Measurements from ENCODE around the gene NGRN. TPM values are rescaled to one million over a fixed set of nuclear protein-coding genes. Genes with fewer than 3 reads are reported as not detected.

NGRN gene
- total RNA-seq, 1 experiment from 2014 or later: 70.5 TPM

DNA sequence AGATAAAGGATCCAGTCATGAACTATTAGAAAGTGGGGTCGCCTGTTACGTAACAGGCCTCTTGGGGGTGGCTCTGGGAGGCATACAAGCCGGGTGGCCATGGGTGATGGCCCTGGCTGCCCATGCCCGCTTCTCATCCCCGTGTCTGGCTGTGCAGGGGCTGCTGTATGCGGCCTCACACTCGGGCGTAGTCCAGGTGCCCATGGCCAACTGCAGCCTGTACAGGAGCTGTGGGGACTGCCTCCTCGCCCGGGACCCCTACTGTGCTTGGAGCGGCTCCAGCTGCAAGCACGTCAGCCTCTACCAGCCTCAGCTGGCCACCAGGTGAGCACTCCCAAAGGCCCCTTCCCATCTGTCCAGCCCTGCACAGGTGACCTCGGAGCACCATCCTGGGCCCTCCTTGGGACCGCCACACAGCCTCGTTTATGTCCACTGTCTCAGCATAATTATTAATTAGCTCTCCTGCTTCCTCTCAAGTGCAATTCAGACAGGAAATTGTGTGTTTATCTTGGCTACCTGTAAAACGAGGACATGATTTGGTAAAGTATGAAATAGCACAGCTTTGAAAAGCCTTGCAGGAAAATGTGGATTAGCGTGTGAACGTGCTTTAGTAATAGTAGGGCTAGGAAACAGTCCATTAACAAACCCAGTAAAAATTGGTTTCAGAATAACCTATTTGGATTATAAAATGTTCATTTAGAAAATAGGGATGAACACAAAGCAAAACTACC lies 39.8 kb upstream of the NGRN start:
- ChIA-PET POLR2A (interaction anchor here (0.6 to 0.9 kb wide), 2 partner anchors 82 to 1150 kb away, joined by 3 to 4 read pairs; no protein-coding TSS in a partner anchor), CTCF (interaction anchor here (0.6 to 0.7 kb wide), 2 partner anchors 82 to 351 kb away, joined by 3 read pairs; no protein-coding TSS in a partner anchor)
- H3K36me3 Mint-ChIP-seq (ENCODE audit: insufficient read depth, unreplicated experiment): peaks cover 88% of the 10 kb centered on the region
- DNase-seq (ENCODE audit: unreplicated experiment): no peak
- no peaks in the 10 kb centered on the region for H3K27me3 Mint-ChIP-seq (ENCODE audit: insufficient read depth, unreplicated experiment)
- H3K4me3 Mint-ChIP-seq (ENCODE audit: unreplicated experiment): no peak overlapping the region
- no peaks in the 10 kb centered on the region for H3K9me3 Mint-ChIP-seq (ENCODE audit: unreplicated experiment)
- no peaks in the 10 kb centered on the region for H3K4me1 Mint-ChIP-seq (ENCODE audit: insufficient read depth, unreplicated experiment)
- no peak overlapping the region for H3K27ac Mint-ChIP-seq (ENCODE audit: low read depth, unreplicated experiment)
- intact Hi-C loops (cut with micrococcal nuclease): no loop called here
- no TSS peak for BruUV-seq (replicated peaks)
- TF ChIP-seq, protein P1, sequence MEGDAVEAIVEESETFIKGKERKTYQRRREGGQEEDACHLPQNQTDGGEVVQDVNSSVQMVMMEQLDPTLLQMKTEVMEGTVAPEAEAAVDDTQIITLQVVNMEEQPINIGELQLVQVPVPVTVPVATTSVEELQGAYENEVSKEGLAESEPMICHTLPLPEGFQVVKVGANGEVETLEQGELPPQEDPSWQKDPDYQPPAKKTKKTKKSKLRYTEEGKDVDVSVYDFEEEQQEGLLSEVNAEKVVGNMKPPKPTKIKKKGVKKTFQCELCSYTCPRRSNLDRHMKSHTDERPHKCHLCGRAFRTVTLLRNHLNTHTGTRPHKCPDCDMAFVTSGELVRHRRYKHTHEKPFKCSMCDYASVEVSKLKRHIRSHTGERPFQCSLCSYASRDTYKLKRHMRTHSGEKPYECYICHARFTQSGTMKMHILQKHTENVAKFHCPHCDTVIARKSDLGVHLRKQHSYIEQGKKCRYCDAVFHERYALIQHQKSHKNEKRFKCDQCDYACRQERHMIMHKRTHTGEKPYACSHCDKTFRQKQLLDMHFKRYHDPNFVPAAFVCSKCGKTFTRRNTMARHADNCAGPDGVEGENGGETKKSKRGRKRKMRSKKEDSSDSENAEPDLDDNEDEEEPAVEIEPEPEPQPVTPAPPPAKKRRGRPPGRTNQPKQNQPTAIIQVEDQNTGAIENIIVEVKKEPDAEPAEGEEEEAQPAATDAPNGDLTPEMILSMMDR (IDR thresholded peaks at IDR 0.05; ENCODE audit: unreplicated experiment): no peak

DNA sequence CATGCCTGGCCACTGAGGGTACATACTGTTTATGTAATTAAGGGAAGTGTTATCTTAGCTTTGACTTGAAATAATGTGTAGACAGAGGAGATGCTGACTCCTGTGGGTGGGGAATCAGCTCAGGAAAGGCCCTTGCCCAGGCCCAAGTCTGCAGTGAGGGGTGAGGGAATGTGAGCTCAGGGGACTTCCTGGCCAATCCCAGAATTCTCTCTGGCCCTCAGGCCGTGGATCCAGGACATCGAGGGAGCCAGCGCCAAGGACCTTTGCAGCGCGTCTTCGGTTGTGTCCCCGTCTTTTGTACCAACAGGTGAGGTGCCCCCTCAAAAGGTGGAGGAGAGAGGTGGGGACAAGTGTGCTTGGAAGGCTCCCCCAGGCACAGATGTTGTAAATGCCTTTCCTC lies 38.1 kb upstream of the NGRN start:
- ChIA-PET POLR2A (interaction anchor here (0.9 kb wide), 1 partner anchor 17 kb away, joined by 3 read pairs; no protein-coding TSS in a partner anchor), CTCF (interaction anchor here (0.8 kb wide), 1 partner anchor 90 kb away, joined by 3 read pairs; no protein-coding TSS in a partner anchor)
- Mint-ChIP-seq H3K27ac (ENCODE audit: low read depth, unreplicated experiment) (no peak overlapping the region), H3K4me3 (ENCODE audit: unreplicated experiment) (no peak overlapping the region), H3K36me3 (ENCODE audit: insufficient read depth, unreplicated experiment) (peaks cover 83% of the 10 kb centered on the region), H3K27me3 (ENCODE audit: insufficient read depth, unreplicated experiment) (no peaks in the 10 kb centered on the region), H3K4me1 (ENCODE audit: insufficient read depth, unreplicated experiment) (peaks cover 6% of the 10 kb centered on the region), H3K9me3 (ENCODE audit: unreplicated experiment) (no peaks in the 10 kb centered on the region)
- no TSS peak for BruUV-seq (replicated peaks)
- intact Hi-C loops (cut with micrococcal nuclease): no loop called here
- TF ChIP-seq, protein P1 (IDR thresholded peaks at IDR 0.05; ENCODE audit: unreplicated experiment): no peak
- DNase-seq (ENCODE audit: unreplicated experiment): no peak

DNA sequence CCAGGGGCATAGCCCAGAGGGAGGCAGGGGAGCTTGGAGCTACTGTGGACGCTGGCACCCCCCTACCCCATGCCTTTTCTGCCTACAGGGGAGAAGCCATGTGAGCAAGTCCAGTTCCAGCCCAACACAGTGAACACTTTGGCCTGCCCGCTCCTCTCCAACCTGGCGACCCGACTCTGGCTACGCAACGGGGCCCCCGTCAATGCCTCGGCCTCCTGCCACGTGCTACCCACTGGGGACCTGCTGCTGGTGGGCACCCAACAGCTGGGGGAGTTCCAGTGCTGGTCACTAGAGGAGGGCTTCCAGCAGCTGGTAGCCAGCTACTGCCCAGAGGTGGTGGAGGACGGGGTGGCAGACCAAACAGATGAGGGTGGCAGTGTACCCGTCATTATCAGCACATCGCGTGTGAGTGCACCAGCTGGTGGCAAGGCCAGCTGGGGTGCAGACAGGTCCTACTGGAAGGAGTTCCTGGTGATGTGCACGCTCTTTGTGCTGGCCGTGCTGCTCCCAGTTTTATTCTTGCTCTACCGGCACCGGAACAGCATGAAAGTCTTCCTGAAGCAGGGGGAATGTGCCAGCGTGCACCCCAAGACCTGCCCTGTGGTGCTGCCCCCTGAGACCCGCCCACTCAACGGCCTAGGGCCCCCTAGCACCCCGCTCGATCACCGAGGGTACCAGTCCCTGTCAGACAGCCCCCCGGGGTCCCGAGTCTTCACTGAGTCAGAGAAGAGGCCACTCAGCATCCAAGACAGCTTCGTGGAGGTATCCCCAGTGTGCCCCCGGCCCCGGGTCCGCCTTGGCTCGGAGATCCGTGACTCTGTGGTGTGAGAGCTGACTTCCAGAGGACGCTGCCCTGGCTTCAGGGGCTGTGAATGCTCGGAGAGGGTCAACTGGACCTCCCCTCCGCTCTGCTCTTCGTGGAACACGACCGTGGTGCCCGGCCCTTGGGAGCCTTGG lies 37.4 kb upstream of the NGRN start:
- CTCF ChIA-PET: interaction anchor here (0.8 to 1.0 kb wide), 2 partner anchors 85 to 91 kb away, joined by 3 to 4 read pairs; no protein-coding TSS in a partner anchor
- no peaks in the 10 kb centered on the region for H3K27me3 Mint-ChIP-seq (ENCODE audit: insufficient read depth, unreplicated experiment)
- H3K27ac Mint-ChIP-seq (ENCODE audit: low read depth, unreplicated experiment): no peak overlapping the region
- peaks cover 75% of the 10 kb centered on the region for H3K36me3 Mint-ChIP-seq (ENCODE audit: insufficient read depth, unreplicated experiment)
- H3K9me3 Mint-ChIP-seq (ENCODE audit: unreplicated experiment): no peaks in the 10 kb centered on the region
- no TSS peak for BruUV-seq (replicated peaks)
- intact Hi-C loops (cut with micrococcal nuclease): no loop called here
- peaks cover 10% of the 10 kb centered on the region for H3K4me1 Mint-ChIP-seq (ENCODE audit: insufficient read depth, unreplicated experiment)
- no peak overlapping the region for H3K4me3 Mint-ChIP-seq (ENCODE audit: unreplicated experiment)
- POLR2A ChIA-PET: interaction anchor here (0.6 to 1.3 kb wide), 3 partner anchors 11 to 22 kb away, joined by 3 read pairs; no protein-coding TSS in a partner anchor
- TF ChIP-seq, protein P1 (IDR thresholded peaks at IDR 0.05; ENCODE audit: unreplicated experiment): no peak
- no peak for DNase-seq (ENCODE audit: unreplicated experiment)

DNA sequence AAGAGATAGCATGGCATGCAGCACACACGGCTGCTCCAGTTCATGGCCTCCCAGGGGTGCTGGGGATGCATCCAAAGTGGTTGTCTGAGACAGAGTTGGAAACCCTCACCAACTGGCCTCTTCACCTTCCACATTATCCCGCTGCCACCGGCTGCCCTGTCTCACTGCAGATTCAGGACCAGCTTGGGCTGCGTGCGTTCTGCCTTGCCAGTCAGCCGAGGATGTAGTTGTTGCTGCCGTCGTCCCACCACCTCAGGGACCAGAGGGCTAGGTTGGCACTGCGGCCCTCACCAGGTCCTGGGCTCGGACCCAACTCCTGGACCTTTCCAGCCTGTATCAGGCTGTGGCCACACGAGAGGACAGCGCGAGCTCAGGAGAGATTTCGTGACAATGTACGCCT lies 36.5 kb upstream of the NGRN start:
- H3K36me3 Mint-ChIP-seq (ENCODE audit: insufficient read depth, unreplicated experiment): peaks cover 67% of the 10 kb centered on the region
- TSS peak; percentile 20 for BruUV-seq (replicated peaks)
- no peak overlapping the region for H3K27ac Mint-ChIP-seq (ENCODE audit: low read depth, unreplicated experiment)
- H3K4me1 Mint-ChIP-seq (ENCODE audit: insufficient read depth, unreplicated experiment): peaks cover 11% of the 10 kb centered on the region
- no peak overlapping the region for H3K4me3 Mint-ChIP-seq (ENCODE audit: unreplicated experiment)
- POLR2A ChIA-PET: interaction anchor here (0.6 to 1.3 kb wide), 3 partner anchors 12 to 33 kb away, joined by 3 read pairs; no protein-coding TSS in a partner anchor
- no peak for DNase-seq (ENCODE audit: unreplicated experiment)
- H3K27me3 Mint-ChIP-seq (ENCODE audit: insufficient read depth, unreplicated experiment): no peaks in the 10 kb centered on the region
- intact Hi-C loops (cut with micrococcal nuclease): no loop called here
- CTCF ChIA-PET: interaction anchor here (0.6 to 1.0 kb wide), 2 partner anchors 42 to 86 kb away, joined by 3 to 4 read pairs; no protein-coding TSS in a partner anchor
- no peaks in the 10 kb centered on the region for H3K9me3 Mint-ChIP-seq (ENCODE audit: unreplicated experiment)
- TF ChIP-seq, protein P1 (IDR thresholded peaks at IDR 0.05; ENCODE audit: unreplicated experiment): no peak

Measured in MCF 10A (cell line).